HEK293 (cell line): Measurements from ENCODE around the gene PHACTR2.

Source experiments
- ATF2 ChIP-seq: fragments of 450-650 bp; formaldehyde crosslinking; IDR thresholded peaks from 2 replicates; pipeline ENCODE4 v1.5.1; 2016; ENCODE audit warnings: missing biosample characterization, missing genetic modification characterization, low read depth
- HIC1 ChIP-seq: fragments of 450-650 bp; formaldehyde crosslinking; IDR thresholded peaks from 2 replicates; pipeline ENCODE4 v1.5.1; 2016; ENCODE audit warnings: missing biosample characterization, missing genetic modification characterization
- HOXA7 ChIP-seq: sonication (generic); formaldehyde crosslinking; IDR thresholded peaks from 2 replicates; pipeline ENCODE4 v1.8.1; 2022; ENCODE audit warnings: missing genetic modification reagents, borderline replicate concordance
- KLF17 ChIP-seq: fragments of 450-650 bp; formaldehyde crosslinking; IDR thresholded peaks from 2 replicates; pipeline ENCODE4 v1.5.1; 2016; ENCODE audit warnings: missing biosample characterization, missing genetic modification characterization
- KLF9 ChIP-seq: fragments of 450-650 bp; formaldehyde crosslinking; IDR thresholded peaks from 2 replicates; pipeline ENCODE4 v1.5.1; 2016; ENCODE audit warnings: missing biosample characterization, missing genetic modification characterization, low read depth
- PATZ1 ChIP-seq: fragments of 450-650 bp; formaldehyde crosslinking; IDR thresholded peaks from 2 replicates; pipeline ENCODE4 v1.5.1; 2016; ENCODE audit warnings: missing biosample characterization, missing genetic modification characterization
- RBAK ChIP-seq: fragments of 450-650 bp; formaldehyde crosslinking; IDR thresholded peaks from 2 replicates; pipeline ENCODE4 v1.5.1; 2016; ENCODE audit warnings: missing biosample characterization, missing genetic modification characterization
- REPIN1 ChIP-seq: fragments of 450-650 bp; formaldehyde crosslinking; IDR thresholded peaks from 2 replicates; pipeline ENCODE4 v1.5.1; 2017; ENCODE audit warnings: missing biosample characterization, missing genetic modification characterization, low read depth
- REST ChIP-seq: fragments of 450-650 bp; formaldehyde crosslinking; IDR thresholded peaks from 2 replicates; pipeline ENCODE4 v1.5.1; 2016; ENCODE audit warnings: missing biosample characterization, missing genetic modification characterization
- TSHZ1 ChIP-seq: fragments of 450-650 bp; formaldehyde crosslinking; IDR thresholded peaks from 2 replicates; pipeline ENCODE4 v1.5.1; 2016; ENCODE audit warnings: missing biosample characterization, missing genetic modification characterization, borderline replicate concordance
- ZNF132 ChIP-seq: fragments of 450-650 bp; formaldehyde crosslinking; IDR thresholded peaks from 2 replicates; pipeline ENCODE4 v1.5.1; 2017; ENCODE audit warnings: missing biosample characterization, missing genetic modification characterization, borderline replicate concordance
- ZNF133 ChIP-seq: fragments of 450-650 bp; formaldehyde crosslinking; IDR thresholded peaks from 2 replicates; pipeline ENCODE4 v1.5.1; 2016; ENCODE audit warnings: missing biosample characterization, missing genetic modification characterization
- ZNF292 ChIP-seq: fragments of 450-650 bp; formaldehyde crosslinking; IDR thresholded peaks from 2 replicates; pipeline ENCODE4 v1.5.1; 2016; ENCODE audit warnings: low read depth, missing biosample characterization, missing genetic modification characterization, borderline replicate concordance
- ZNF341 ChIP-seq: fragments of 450-650 bp; formaldehyde crosslinking; IDR thresholded peaks from 2 replicates; pipeline ENCODE4; 2016; ENCODE audit warnings: low read depth, missing biosample characterization, missing genetic modification characterization
- ZNF423 ChIP-seq: fragments of 450-650 bp; formaldehyde crosslinking; IDR thresholded peaks from 2 replicates; pipeline ENCODE4 v1.5.1; 2016; ENCODE audit warnings: missing biosample characterization, missing genetic modification characterization
- ZNF473 ChIP-seq: fragments of 450-650 bp; formaldehyde crosslinking; IDR thresholded peaks from 2 replicates; pipeline ENCODE4 v1.5.1; 2017; ENCODE audit warnings: missing biosample characterization, missing genetic modification characterization
- ZNF514 ChIP-seq: fragments of 450-650 bp; formaldehyde crosslinking; IDR thresholded peaks from 2 replicates; pipeline ENCODE4 v1.5.1; 2016; ENCODE audit warnings: missing biosample characterization, missing genetic modification characterization
- ZNF530 ChIP-seq: fragments of 450-650 bp; formaldehyde crosslinking; IDR thresholded peaks from 2 replicates; pipeline ENCODE4 v1.5.1; 2016; ENCODE audit warnings: low read depth, missing biosample characterization, missing genetic modification characterization
- ZNF560 ChIP-seq: fragments of 450-650 bp; formaldehyde crosslinking; IDR thresholded peaks from 2 replicates; pipeline ENCODE4 v1.5.1; 2017; ENCODE audit warnings: missing biosample characterization, missing genetic modification characterization, borderline replicate concordance
- ZNF561 ChIP-seq: fragments of 450-650 bp; IDR thresholded peaks from 2 replicates; pipeline ENCODE4 v1.5.1; 2018; ENCODE audit warnings: missing biosample characterization, missing genetic modification characterization, borderline replicate concordance
- ZNF596 ChIP-seq: fragments of 450-650 bp; IDR thresholded peaks from 2 replicates; pipeline ENCODE4 v1.5.0; 2018; ENCODE audit warnings: missing biosample characterization, mild to moderate bottlenecking, missing genetic modification characterization, moderate library complexity
- ZNF660 ChIP-seq: fragments of 450-650 bp; IDR thresholded peaks from 2 replicates; pipeline ENCODE4 v1.5.1; 2018; ENCODE audit warnings: missing biosample characterization, mild to moderate bottlenecking, missing genetic modification characterization
- ZNF664 ChIP-seq: fragments of 450-650 bp; formaldehyde crosslinking; IDR thresholded peaks from 2 replicates; pipeline ENCODE4 v1.5.1; 2016; ENCODE audit warnings: missing biosample characterization, missing genetic modification characterization
- ZNF707 ChIP-seq: fragments of 450-650 bp; formaldehyde crosslinking; IDR thresholded peaks from 2 replicates; pipeline ENCODE4 v1.5.1; 2016; ENCODE audit warnings: missing biosample characterization, missing genetic modification characterization
- ZNF792 ChIP-seq: fragments of 450-650 bp; formaldehyde crosslinking; IDR thresholded peaks from 2 replicates; pipeline ENCODE4 v1.5.1; 2016; ENCODE audit warnings: missing biosample characterization, missing genetic modification characterization
- ZNF830 ChIP-seq: fragments of 450-650 bp; IDR thresholded peaks from 2 replicates; pipeline ENCODE4 v1.5.0; 2018; ENCODE audit warnings: missing biosample characterization, missing genetic modification characterization, low read depth, mild to moderate bottlenecking, moderate library complexity

PHACTR2 gene

GRCh38 chr6:143744551-143745165 lies 66.9 kb downstream of the PHACTR2 start (continued):
- TF ChIP-seq PATZ1 (tag by site-specific recombination) (0 out of 2 replicates have a peak, but pooled peaks have one; percentile 30), ZNF560 (tag by site-specific recombination) (no peak), ATF2 (tag by site-specific recombination) (no peak), ZNF707 (no peak), ZNF561 (tag by site-specific recombination) (no peak), ZNF664 (no peak), ZNF514 (tag by site-specific recombination) (no peak), ZNF830 (tag by site-specific recombination) (no peak), REST (tag by site-specific recombination) (peak; percentile 7; the same call in 1 of the 2 replicates), TSHZ1 (tag by site-specific recombination) (no peak), REPIN1 (tag by site-specific recombination) (no peak), KLF17 (tag by site-specific recombination) (no peak), ZNF423 (tag by site-specific recombination) (no peak), ZNF473 (tag by site-specific recombination) (no peak), ZNF133 (tag by site-specific recombination) (no peak), ZNF596 (tag by site-specific recombination) (no peak), HOXA7 (CRISPR knock-in tag) (no peak), ZNF530 (tag by site-specific recombination) (no peak), ZNF792 (tag by site-specific recombination) (no peak), ZNF660 (peak; percentile 15; the same call in 1 of the 2 replicates), ZNF341 (tag by site-specific recombination) (no peak), ZNF292 (tag by site-specific recombination) (no peak), RBAK (tag by site-specific recombination) (no peak), ZNF132 (no peak), HIC1 (tag by site-specific recombination) (no peak), KLF9 (tag by site-specific recombination) (peak; percentile 30; the same call in 1 of the 2 replicates)
